HepG2 (cell line): Measurements from ENCODE around the gene PXDC1. TPM values are rescaled to one million over a fixed set of nuclear protein-coding genes. Genes with fewer than 3 reads are reported as not detected.

Experiments
- ATAC-seq: fragments of 200-7000 bp; cut with Tn5 transposase; 3 replicates; pipeline ENCODE4 v1.9.1; 2020; ENCODE audit warnings: mild to moderate bottlenecking, moderate library complexity
- BruUV-seq: library from RNA; stranded (reverse); fragments of 400-500 nt; replicated peaks from 2 replicates; lab custom pipeline; 2021; lab: Mats Ljungman, UMichigan
- CTCF ChIA-PET: fragments of 300-600 bp; formaldehyde crosslinking; extraction: SDS; loops from one replicate; lab custom pipeline; 2021; ENCODE audit warnings: low total read pairs, inconsistent platforms, low intra/inter-chr PET ratio; lab: Yijun Ruan, JAX
- POLR2A ChIA-PET: fragments of 350-600 bp; sonication (Branson Sonifier 250); formaldehyde crosslinking; loops from one replicate; lab custom pipeline; 2020; ENCODE audit warnings: antibody characterized with exemption, inconsistent platforms; lab: Yijun Ruan, JAX
- DNase-seq: peaks from one replicate; pipeline ENCODE4 v3.0.0-alpha.2; 2015; ENCODE audit warnings: low spot score
- FAIRE-seq: peaks from 3 replicates; lab custom pipeline; 2011; peaks lifted over from hg19 to GRCh38; lab: Jason Lieb, UNC
- H2AFZ ChIP-seq: one replicate; pipeline ENCODE4 v1.6.1; 2011; ENCODE audit warnings: low read length, inconsistent platforms
- H3K27ac ChIP-seq: fragments of 300-600 bp; 3 replicates; pipeline ENCODE4 v1.8.0; 2011; ENCODE audit warnings: mixed run types, mild to moderate bottlenecking, mixed read lengths, low read length, inconsistent platforms; ENCODE audit not compliant: insufficient read depth; ENCODE audit errors: extremely low read length
- H3K27me3 ChIP-seq, 2 experiments: fragments of 200-600 bp in 1 of 2; 2 replicates in 1 of 2; 3 replicates in 1 of 2; pipeline versions ENCODE4 v1.6.0 to v1.8.0; 2011; ENCODE audit warnings: low read length in 2 of 2, mild to moderate bottlenecking in 2 of 2, moderate library complexity in 2 of 2, inconsistent platforms in 1 of 2; ENCODE audit not compliant: insufficient read depth in 2 of 2, control insufficient read depth in 1 of 2
- H3K36me3 ChIP-seq, 2 experiments: fragments of 200-600 bp in 1 of 2; replicated peaks in 1 of 2; 2 replicates in 1 of 2; 3 replicates in 1 of 2; pipeline versions ENCODE4 v1.5.1 to v1.8.0; 2011; ENCODE audit warnings: low read length in 2 of 2, inconsistent platforms in 1 of 2; ENCODE audit not compliant: insufficient read depth in 2 of 2, control insufficient read depth in 1 of 2
- H3K4me1 ChIP-seq: 2 replicates; pipeline ENCODE4 v1.5.1; 2012; ENCODE audit warnings: low read length, inconsistent platforms; ENCODE audit not compliant: insufficient read depth
- H3K4me2 ChIP-seq: 2 replicates; pipeline ENCODE4 v1.6.0; 2011; ENCODE audit warnings: low read depth, low read length, inconsistent platforms
- H3K4me3 ChIP-seq, 3 experiments: fragments of 200-600 bp in 1 of 3; sonication (generic), shearing (Covaris generic) in 1 of 3; replicated peaks in 1 of 3; 2 replicates each; pipeline ENCODE4 v1.5.1; 2011 to 2016; ENCODE audit warnings: low read length in 3 of 3, inconsistent platforms in 2 of 3, low read depth in 2 of 3, mild to moderate bottlenecking in 2 of 3, control low read depth in 1 of 3, mixed read lengths in 1 of 3; ENCODE audit not compliant: insufficient read depth in 1 of 3
- H3K79me2 ChIP-seq: one replicate; pipeline ENCODE4 v1.6.1; 2011; ENCODE audit warnings: low read length, inconsistent platforms; ENCODE audit not compliant: insufficient read depth
- H3K9ac ChIP-seq: 2 replicates; pipeline ENCODE4 v1.6.0; 2011; ENCODE audit warnings: mild to moderate bottlenecking, low read depth, low read length, inconsistent platforms; ENCODE audit not compliant: insufficient read depth
- H3K9me3 ChIP-seq: 2 replicates; pipeline ENCODE4 v1.5.1; 2012; ENCODE audit warnings: mild to moderate bottlenecking, low read length
- H4K20me1 ChIP-seq: 2 replicates; pipeline ENCODE4 v1.6.0; 2011; ENCODE audit warnings: inconsistent platforms, mild to moderate bottlenecking, low read length, moderate library complexity; ENCODE audit not compliant: insufficient read depth
- CAMTA2 ChIP-seq: sonication (generic); formaldehyde crosslinking; IDR thresholded peaks from 2 replicates; pipeline ENCODE4 v1.4.0; 2020; ENCODE audit warnings: mild to moderate bottlenecking, missing genetic modification reagents, borderline replicate concordance
- CC2D1A ChIP-seq: sonication (generic); formaldehyde crosslinking; IDR thresholded peaks from 2 replicates; pipeline ENCODE4 v1.8.1; 2023; ENCODE audit warnings: mild to moderate bottlenecking, missing genetic modification reagents
- GATAD1 ChIP-seq: IDR thresholded peaks from 2 replicates; pipeline ENCODE4 v1.6.1; 2016; ENCODE audit warnings: missing genetic modification reagents, missing compliant biosample characterization
- JARID2 ChIP-seq: sonication (generic); formaldehyde crosslinking; IDR thresholded peaks from 2 replicates; pipeline ENCODE4 v1.8.1; 2023; ENCODE audit warnings: missing genetic modification reagents, inconsistent platforms; ENCODE audit not compliant: insufficient replicate concordance
- KDM3A ChIP-seq: IDR thresholded peaks from 2 replicates; pipeline ENCODE4 v1.6.1; 2018; ENCODE audit warnings: low read depth, missing compliant biosample characterization
- NFKBIZ ChIP-seq: IDR thresholded peaks from 2 replicates; pipeline ENCODE4 v1.6.1; 2018; ENCODE audit warnings: missing genetic modification reagents, missing compliant biosample characterization
- SIX4 ChIP-seq: sonication (generic); formaldehyde crosslinking; IDR thresholded peaks from 2 replicates; pipeline ENCODE4 v1.4.0; 2020; ENCODE audit warnings: missing genetic modification reagents
- SRSF1 ChIP-seq: fragments of 200-400 bp; formaldehyde crosslinking; optimal IDR thresholded peaks from 2 replicates; pipeline ENCODE3; 2017; ENCODE audit warnings: mild to moderate bottlenecking, low read depth, low read length, moderate library complexity
- STAT5B ChIP-seq: sonication (generic); formaldehyde crosslinking; IDR thresholded peaks from 2 replicates; pipeline ENCODE4 v1.4.0; 2020; ENCODE audit warnings: missing genetic modification reagents
- TIGD3 ChIP-seq: sonication (generic); formaldehyde crosslinking; IDR thresholded peaks from 2 replicates; pipeline ENCODE4 v1.5.1; 2020; ENCODE audit warnings: mild to moderate bottlenecking, missing genetic modification reagents, borderline replicate concordance
- ZBTB46 ChIP-seq: sonication (generic); formaldehyde crosslinking; IDR thresholded peaks from 2 replicates; pipeline ENCODE4 v1.4.0; 2020; ENCODE audit warnings: mild to moderate bottlenecking, missing genetic modification reagents, borderline replicate concordance
- ZKSCAN8 ChIP-seq: IDR thresholded peaks from 2 replicates; pipeline ENCODE4 v1.6.1; 2016; ENCODE audit warnings: borderline replicate concordance, missing genetic modification reagents, missing compliant biosample characterization
- ZNF44 ChIP-seq: sonication (generic); formaldehyde crosslinking; IDR thresholded peaks from 2 replicates; pipeline ENCODE4 v1.5.1; 2020; ENCODE audit warnings: mild to moderate bottlenecking, missing genetic modification reagents
- ZNF468 ChIP-seq: sonication (generic); formaldehyde crosslinking; IDR thresholded peaks from 2 replicates; pipeline ENCODE4 v1.8.0; 2022; ENCODE audit warnings: mild to moderate bottlenecking, moderate library complexity, missing genetic modification reagents
- ZNF776 ChIP-seq: sonication (generic); formaldehyde crosslinking; IDR thresholded peaks from 2 replicates; pipeline ENCODE4 v1.4.0; 2020; ENCODE audit warnings: mild to moderate bottlenecking, missing genetic modification reagents
- ZNF784 ChIP-seq: sonication (generic); formaldehyde crosslinking; IDR thresholded peaks from 2 replicates; pipeline ENCODE4 v1.5.1; 2020; ENCODE audit warnings: missing genetic modification reagents, mild to moderate bottlenecking, borderline replicate concordance
- WGBS: methylation state at CpG from one replicate; pipeline ENCODE4 v1.1.6; 2017; ENCODE audit warnings: low lambda C conversion rate; 5-methylcytosine and 5-hydroxymethylcytosine counted together
- in situ Hi-C: cut with HindIII; loops from 2 replicates; pipeline ENCODE4 v1.10.0; 2017; ENCODE audit warnings: low pct_unique_long_range_greater_than_20kb; ENCODE audit not compliant: extremely low pct_ligation_motif_present
- intact Hi-C: fragments of 100-400 bp; cut with micrococcal nuclease; formaldehyde crosslinking; loops from one replicate; pipeline ENCODE4 v1.10.0; 2022; ENCODE audit not compliant: unreplicated experiment
- polyA plus RNA-seq, 8 experiments: library from polyadenylated mRNA; depleted of rRNA in 3 of 8; stranded (reverse) in 7 of 8; unstranded in 1 of 8; fragments of >200 nt; fragmentation: Illumina TruSeq in 4 of 8; extraction: Trizol in 4 of 8; gene quantifications; 2 replicates each; pipeline versions ENCODE4 v1.2.1 to v1.2.3, GENCODE V29; 2011 to 2016; ENCODE audit warnings: low read depth in 4 of 8, missing spikeins in 1 of 8, mixed read lengths in 1 of 8; ENCODE audit not compliant: insufficient read depth in 1 of 8
- total RNA-seq, 5 experiments: library from RNA; depleted of rRNA; stranded (reverse); fragments of >200 nt; fragmentation: Illumina TruSeq; extraction: Trizol; gene quantifications; 2 replicates each; pipeline ENCODE4 v1.2.3, GENCODE V29; 2016; ENCODE audit warnings: low read depth in 1 of 5
- TF ChIP-seq, protein P1 (sequence below): sonication (generic); formaldehyde crosslinking; IDR thresholded peaks from 2 replicates; pipeline ENCODE4 v1.5.0; 2020; ENCODE audit warnings: missing genetic modification reagents

PXDC1 gene
- total and polyA plus RNA-seq, 2 of the 13 experiments (the other 11 are each of a cell fraction or from before 2014, with no cell fraction given): 32.4 to 34.7 TPM

- no peaks in the 10 kb centered on the region for H3K27me3 ChIP-seq
- CTCF ChIA-PET: interaction anchor here (3.6 kb wide), 1 partner anchor 451 kb away, joined by 41 read pairs; no protein-coding TSS in a partner anchor
- POLR2A ChIA-PET: no interaction called here
- FAIRE-seq (no peak), DNase-seq (no peak), ATAC-seq (no peak)
- intact Hi-C loops (loop anchor here (5.0 kb wide), 3 partner anchors 217 to 317 kb away; partner anchors contain the start of gene SLC22A23), in situ Hi-C loops (loop anchor here (5.0 to 10.0 kb wide), 2 partner anchors 275 to 447 kb away; partner anchors contain the start of gene SLC22A23)
- no peak overlapping the region for H3K27ac ChIP-seq
- H3K79me2 ChIP-seq: peaks cover 29% of the 10 kb centered on the region
- H4K20me1 ChIP-seq: peaks cover 58% of the 10 kb centered on the region
- H3K4me1 ChIP-seq: no peaks in the 10 kb centered on the region
- no peaks in the 10 kb centered on the region for H3K9me3 ChIP-seq
- H3K4me3 ChIP-seq: no peak overlapping the region
- H2AFZ ChIP-seq: no peak overlapping the region
- H3K4me2 ChIP-seq: no peak overlapping the region
- no TSS peak for BruUV-seq
- H3K36me3 ChIP-seq: peaks cover 51 to 98% of the 10 kb centered on the region in 2 experiments
- WGBS: 95% methylated on average over 8 of the region's 9 CpGs
- no peak overlapping the region for H3K9ac ChIP-seq
- no peak for TF ChIP-seq SIX4
- TF ChIP-seq STAT5B (CRISPR knock-in tag): no peak
- TF ChIP-seq KDM3A (CRISPR knock-in tag): no peak
- TF ChIP-seq SRSF1: no peak
- TF ChIP-seq ZBTB46 (CRISPR knock-in tag): no peak
- no peak for TF ChIP-seq ZNF776 (CRISPR knock-in tag)
- no peak for TF ChIP-seq CC2D1A (CRISPR knock-in tag)
- no peak for TF ChIP-seq GATAD1 (CRISPR knock-in tag)
- TF ChIP-seq, protein P1, sequence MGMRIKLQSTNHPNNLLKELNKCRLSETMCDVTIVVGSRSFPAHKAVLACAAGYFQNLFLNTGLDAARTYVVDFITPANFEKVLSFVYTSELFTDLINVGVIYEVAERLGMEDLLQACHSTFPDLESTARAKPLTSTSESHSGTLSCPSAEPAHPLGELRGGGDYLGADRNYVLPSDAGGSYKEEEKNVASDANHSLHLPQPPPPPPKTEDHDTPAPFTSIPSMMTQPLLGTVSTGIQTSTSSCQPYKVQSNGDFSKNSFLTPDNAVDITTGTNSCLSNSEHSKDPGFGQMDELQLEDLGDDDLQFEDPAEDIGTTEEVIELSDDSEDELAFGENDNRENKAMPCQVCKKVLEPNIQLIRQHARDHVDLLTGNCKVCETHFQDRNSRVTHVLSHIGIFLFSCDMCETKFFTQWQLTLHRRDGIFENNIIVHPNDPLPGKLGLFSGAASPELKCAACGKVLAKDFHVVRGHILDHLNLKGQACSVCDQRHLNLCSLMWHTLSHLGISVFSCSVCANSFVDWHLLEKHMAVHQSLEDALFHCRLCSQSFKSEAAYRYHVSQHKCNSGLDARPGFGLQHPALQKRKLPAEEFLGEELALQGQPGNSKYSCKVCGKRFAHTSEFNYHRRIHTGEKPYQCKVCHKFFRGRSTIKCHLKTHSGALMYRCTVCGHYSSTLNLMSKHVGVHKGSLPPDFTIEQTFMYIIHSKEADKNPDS (CRISPR knock-in tag): no peak
- TF ChIP-seq JARID2 (CRISPR knock-in tag): no peak
- no peak for TF ChIP-seq ZKSCAN8 (CRISPR knock-in tag)
- TF ChIP-seq ZNF784 (CRISPR knock-in tag): no peak
- TF ChIP-seq CAMTA2 (CRISPR knock-in tag): no peak
- no peak for TF ChIP-seq ZNF44
- TF ChIP-seq NFKBIZ: no peak
- no peak for TF ChIP-seq TIGD3 (CRISPR knock-in tag)
- TF ChIP-seq ZNF468 (CRISPR knock-in tag): no peak
Measured at GRCh38 chr6:3729603-3730344, 21.7 kb downstream of the PXDC1 start.
